Type B pancreatic cell (in vitro differentiated cells): ENCODE measurements around the gene PTPRK. TPM values are rescaled to one million over a fixed set of nuclear protein-coding genes. Genes with fewer than 3 reads are reported as not detected.
A peak's percentile ranks its signal among the peaks of the same experiment; 100 is the strongest.

Experiments used
- DNase-seq: peaks from one replicate; pipeline ENCODE4 v3.0.0; 2021; ENCODE audit warnings: mixed read lengths; ENCODE audit not compliant: unreplicated experiment; ENCODE audit errors: extremely low spot score
- H3K27ac Mint-ChIP-seq: 2 replicates; pipeline ENCODE4 v1.8.0; 2021; ENCODE audit warnings: mild to moderate bottlenecking, mixed read lengths
- H3K27me3 Mint-ChIP-seq: 2 replicates; pipeline ENCODE4 v1.8.0; 2021; ENCODE audit warnings: mixed read lengths
- H3K36me3 Mint-ChIP-seq: 2 replicates; pipeline ENCODE4 v1.8.0; 2021; ENCODE audit warnings: mixed read lengths
- H3K4me1 Mint-ChIP-seq: one replicate; pipeline ENCODE4 v1.8.0; 2021; ENCODE audit warnings: mixed read lengths; ENCODE audit not compliant: unreplicated experiment
- H3K4me3 Mint-ChIP-seq: 2 replicates; pipeline ENCODE4 v1.8.0; 2021; ENCODE audit warnings: mild to moderate bottlenecking, mixed read lengths
- H3K9me3 Mint-ChIP-seq: 2 replicates; pipeline ENCODE4 v1.8.0; 2021; ENCODE audit warnings: mixed read lengths
- CTCF ChIP-seq: fragments of 200-600 bp; sonication (generic); conservative IDR thresholded peaks from 2 replicates; pipeline ENCODE4 v1.5.0; 2021; ENCODE audit warnings: antibody characterized with exemption, mild to moderate bottlenecking
- total RNA-seq: library from RNA; stranded (reverse); gene quantifications from 2 replicates; pipeline ENCODE4 v1.2.1, GENCODE V29; 2021; ENCODE audit warnings: low replicate concordance

Gene PTPRK
- total RNA-seq, 1 donor from 2014 or later, result 63.4 TPM

GRCh38 chr6:127939442-127940066, 580.8 kb downstream of the PTPRK start:
- no peaks in the 10 kb centered on the region for H3K36me3 Mint-ChIP-seq
- peak overlapping the region; percentile 84 for H3K27ac Mint-ChIP-seq
- no peak for TF ChIP-seq CTCF
- H3K27me3 Mint-ChIP-seq, result no peaks in the 10 kb centered on the region
- H3K4me3 Mint-ChIP-seq, result peak overlapping the region; percentile 60
- no peaks in the 10 kb centered on the region for H3K9me3 Mint-ChIP-seq
- DNase-seq, result no peak
- peaks cover 5% of the 10 kb centered on the region for H3K4me1 Mint-ChIP-seq

- H3K4me1 Mint-ChIP-seq, result peaks cover 5% of the 10 kb centered on the region
- H3K36me3 Mint-ChIP-seq, result no peaks in the 10 kb centered on the region
- no peaks in the 10 kb centered on the region for H3K9me3 Mint-ChIP-seq
- no peaks in the 10 kb centered on the region for H3K27me3 Mint-ChIP-seq
- H3K27ac Mint-ChIP-seq, result peak overlapping the region; percentile 84
- no peak for DNase-seq
- no peak for TF ChIP-seq CTCF
- no peak overlapping the region for H3K4me3 Mint-ChIP-seq
Measured at GRCh38 chr6:127938701-127939100, 581.7 kb downstream of the PTPRK start.

- H3K4me3 Mint-ChIP-seq, result no peak overlapping the region
- no peak overlapping the region for H3K27ac Mint-ChIP-seq
Measured at GRCh38 chr6:127937747-127938146, 582.7 kb downstream of the PTPRK start.

GRCh38 chr6:127937102-127937501, 583.3 kb downstream of the PTPRK start:
- peaks cover 9% of the 10 kb centered on the region for H3K9me3 Mint-ChIP-seq
- peaks cover 5% of the 10 kb centered on the region for H3K4me1 Mint-ChIP-seq
- no peaks in the 10 kb centered on the region for H3K36me3 Mint-ChIP-seq
- no peaks in the 10 kb centered on the region for H3K27me3 Mint-ChIP-seq
- TF ChIP-seq CTCF, result no peak
- H3K4me3 Mint-ChIP-seq, result no peak overlapping the region
- DNase-seq, result no peak
- H3K27ac Mint-ChIP-seq, result no peak overlapping the region

More at GRCh38 chr6:127937747-127938146, 582.7 kb downstream of the PTPRK start:
- no peaks in the 10 kb centered on the region for H3K36me3 Mint-ChIP-seq
- peaks cover 6% of the 10 kb centered on the region for H3K9me3 Mint-ChIP-seq
- peaks cover 5% of the 10 kb centered on the region for H3K4me1 Mint-ChIP-seq
- DNase-seq, result no peak
- TF ChIP-seq CTCF, result no peak
- H3K27me3 Mint-ChIP-seq, result no peaks in the 10 kb centered on the region

- DNase-seq, result no peak
- Mint-ChIP-seq H3K4me3 (no peak overlapping the region), H3K27ac (no peak overlapping the region), H3K27me3 (no peaks in the 10 kb centered on the region), H3K9me3 (peaks cover 9% of the 10 kb centered on the region), H3K36me3 (no peaks in the 10 kb centered on the region), H3K4me1 (peaks cover 5% of the 10 kb centered on the region)
- TF ChIP-seq CTCF, result no peak
Measured at GRCh38 chr6:127934956-127935355, 585.4 kb downstream of the PTPRK start.
